C4-2B (cell line): ENCODE results near the gene DUSP12.

ENCODE experiments used
- H3K27ac ChIP-seq: fragments of 450-650 bp; 2 replicates; pipeline ENCODE4 v1.5.1; 2017
- ZFX ChIP-seq: fragments of 450-650 bp; IDR thresholded peaks from 2 replicates; pipeline ENCODE4 v1.6.1; 2017
- TF ChIP-seq, protein P1 (sequence below): fragments of 450-650 bp; conservative IDR thresholded peaks from 2 replicates; pipeline ENCODE4 v1.5.1; 2017; ENCODE audit warnings: mild to moderate bottlenecking

The DUSP12 gene

DNA sequence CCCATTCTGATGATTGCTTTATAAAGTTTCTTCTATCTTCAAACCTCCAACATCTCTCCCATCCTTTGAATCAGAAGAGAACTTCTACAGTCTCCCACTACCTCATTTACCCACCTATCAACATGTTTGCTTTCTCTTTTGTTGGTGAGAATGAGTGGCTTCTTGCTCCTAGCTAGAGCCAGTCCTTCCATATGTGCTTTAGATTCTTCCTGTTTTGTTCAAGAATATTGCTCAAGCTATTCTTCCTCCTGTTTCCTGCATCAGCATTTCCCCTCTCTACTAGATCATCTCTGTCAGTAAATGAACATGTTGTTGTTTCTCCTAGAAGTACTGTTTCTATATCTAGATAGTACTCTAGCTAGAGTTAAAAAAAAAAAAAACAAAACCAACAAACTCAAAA is 22.8 kb downstream of the DUSP12 start:
- H3K27ac ChIP-seq, result no peak overlapping the region

DNA sequence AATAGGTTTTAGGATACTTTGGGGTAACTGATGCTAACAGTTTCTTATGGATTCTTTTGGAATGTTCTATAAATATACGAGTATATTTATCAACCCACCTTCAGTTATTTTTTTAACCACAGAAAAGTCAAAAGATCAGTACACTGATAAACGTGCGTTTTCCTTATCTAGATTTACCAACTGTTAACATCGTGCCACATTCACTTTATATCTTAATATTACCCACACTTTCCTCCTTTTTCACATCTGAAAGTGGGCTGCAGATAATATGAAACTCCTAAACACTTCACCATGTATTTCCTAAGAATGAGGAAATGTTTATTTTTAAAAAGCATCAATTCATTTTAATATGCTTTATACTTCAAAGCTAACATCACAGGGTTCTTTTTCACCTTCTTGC is 24.2 kb downstream of the DUSP12 start:
- TF ChIP-seq ZFX, result no peak
- TF ChIP-seq, protein P1, sequence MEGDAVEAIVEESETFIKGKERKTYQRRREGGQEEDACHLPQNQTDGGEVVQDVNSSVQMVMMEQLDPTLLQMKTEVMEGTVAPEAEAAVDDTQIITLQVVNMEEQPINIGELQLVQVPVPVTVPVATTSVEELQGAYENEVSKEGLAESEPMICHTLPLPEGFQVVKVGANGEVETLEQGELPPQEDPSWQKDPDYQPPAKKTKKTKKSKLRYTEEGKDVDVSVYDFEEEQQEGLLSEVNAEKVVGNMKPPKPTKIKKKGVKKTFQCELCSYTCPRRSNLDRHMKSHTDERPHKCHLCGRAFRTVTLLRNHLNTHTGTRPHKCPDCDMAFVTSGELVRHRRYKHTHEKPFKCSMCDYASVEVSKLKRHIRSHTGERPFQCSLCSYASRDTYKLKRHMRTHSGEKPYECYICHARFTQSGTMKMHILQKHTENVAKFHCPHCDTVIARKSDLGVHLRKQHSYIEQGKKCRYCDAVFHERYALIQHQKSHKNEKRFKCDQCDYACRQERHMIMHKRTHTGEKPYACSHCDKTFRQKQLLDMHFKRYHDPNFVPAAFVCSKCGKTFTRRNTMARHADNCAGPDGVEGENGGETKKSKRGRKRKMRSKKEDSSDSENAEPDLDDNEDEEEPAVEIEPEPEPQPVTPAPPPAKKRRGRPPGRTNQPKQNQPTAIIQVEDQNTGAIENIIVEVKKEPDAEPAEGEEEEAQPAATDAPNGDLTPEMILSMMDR, result no peak
- H3K27ac ChIP-seq, result no peak overlapping the region

More for the DNA sequence above, 22.8 kb downstream of the DUSP12 start:
- TF ChIP-seq, protein P1, result no peak
- no peak for TF ChIP-seq ZFX

DNA sequence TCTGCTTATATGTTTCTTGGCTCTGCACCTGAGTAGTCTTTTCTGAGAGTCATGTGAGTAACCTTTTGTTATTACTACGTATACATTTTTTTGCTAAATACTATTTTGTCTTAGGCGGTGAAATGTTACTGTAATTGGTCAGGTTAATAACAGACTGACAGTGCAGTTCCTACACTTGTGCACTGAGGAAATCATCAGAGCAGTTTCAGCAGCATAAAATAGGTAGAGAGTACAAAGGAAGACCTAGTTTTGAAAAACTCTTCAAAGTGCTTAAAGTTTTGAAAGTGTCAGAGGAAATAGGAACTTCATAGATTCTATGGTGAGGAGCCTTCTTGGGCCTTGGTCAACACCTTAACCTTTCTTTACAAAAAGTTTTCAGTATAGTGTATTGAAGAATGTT is 27.7 kb downstream of the DUSP12 start:
- no peak overlapping the region for H3K27ac ChIP-seq
- no peak for TF ChIP-seq ZFX
- TF ChIP-seq, protein P1, result no peak

DNA sequence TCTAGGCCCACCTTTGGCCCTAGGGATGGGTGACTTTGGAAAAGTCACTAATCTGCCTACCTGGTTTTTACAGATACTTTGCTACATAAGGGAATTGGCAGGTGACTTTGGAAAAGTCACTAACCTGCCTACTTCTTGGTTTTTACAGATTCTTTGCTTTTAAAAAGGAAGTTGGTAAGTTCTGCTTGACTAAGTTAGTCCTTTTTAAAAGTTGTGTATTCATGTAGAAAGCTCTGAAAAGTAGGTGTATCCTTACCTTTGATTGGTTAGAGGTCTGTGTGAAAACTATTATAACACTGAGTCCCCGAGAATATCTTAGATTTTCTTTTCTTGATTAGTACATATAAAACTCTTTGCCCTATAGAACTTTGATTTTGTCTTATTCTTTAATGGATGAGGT is 28.9 kb downstream of the DUSP12 start:
- H3K27ac ChIP-seq, result no peak overlapping the region
- no peak for TF ChIP-seq ZFX
- TF ChIP-seq, protein P1, result no peak

DNA sequence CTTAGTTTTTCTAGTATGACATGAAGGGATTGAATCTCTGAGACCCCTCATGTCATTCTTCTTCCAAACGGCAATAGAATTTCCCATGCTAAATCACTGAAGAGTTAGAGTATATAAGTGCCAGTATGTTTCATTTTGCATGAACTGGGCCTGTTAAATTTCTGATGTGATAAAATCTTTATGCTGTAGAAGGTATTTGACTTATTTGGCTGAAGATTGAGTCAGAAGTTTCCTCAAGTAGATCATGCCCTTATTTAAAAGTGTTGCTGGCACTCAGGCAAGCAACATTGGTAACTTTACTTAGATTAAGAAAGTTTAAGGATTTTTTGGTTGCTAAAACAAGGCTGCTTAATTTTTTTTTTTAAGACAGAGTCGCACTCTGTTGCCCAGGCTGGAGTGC is 29.8 kb downstream of the DUSP12 start:
- TF ChIP-seq, protein P1, result no peak
- no peak for TF ChIP-seq ZFX
- no peak overlapping the region for H3K27ac ChIP-seq

DNA sequence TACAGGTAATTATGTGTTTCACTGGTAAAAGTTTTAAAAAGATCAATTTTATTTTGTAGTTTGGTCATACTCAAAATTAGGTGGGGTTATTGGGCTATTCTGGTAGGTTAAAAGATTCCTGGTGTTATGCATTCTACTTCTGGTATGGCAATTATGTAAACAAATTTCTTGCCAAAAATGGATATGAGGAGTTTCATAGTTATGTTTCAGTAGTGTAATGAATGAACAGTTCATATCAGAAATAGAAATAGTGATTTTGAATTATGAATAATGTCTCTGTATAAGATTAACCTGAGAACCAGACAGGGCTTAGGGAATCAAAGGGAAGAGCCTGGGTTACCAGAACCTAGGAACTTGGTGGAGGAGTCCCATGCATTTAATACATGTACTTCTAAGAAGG is 32.4 kb downstream of the DUSP12 start:
- H3K27ac ChIP-seq, result no peak overlapping the region
- TF ChIP-seq ZFX, result no peak

DNA sequence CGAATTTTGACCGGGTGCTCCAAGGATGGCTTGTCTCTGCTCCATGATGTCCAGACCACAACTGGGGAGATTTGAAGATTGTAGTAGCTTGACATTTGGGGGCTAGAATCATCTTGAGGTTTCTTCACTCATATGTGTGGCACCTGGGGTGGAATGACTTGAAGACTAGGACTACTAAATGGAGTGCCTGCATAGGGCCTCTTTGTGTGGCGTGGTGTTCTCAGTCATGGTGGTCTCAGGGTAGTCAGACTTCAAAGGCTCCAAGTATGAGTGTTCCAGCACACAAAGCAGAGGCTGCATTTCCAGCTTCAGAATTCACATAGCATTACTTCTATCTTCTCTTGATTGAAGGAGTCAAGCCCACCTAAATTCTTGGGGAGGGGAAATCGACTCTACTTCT is 33.3 kb downstream of the DUSP12 start:
- no peak overlapping the region for H3K27ac ChIP-seq
- TF ChIP-seq ZFX, result no peak
- TF ChIP-seq, protein P1, result no peak

DNA sequence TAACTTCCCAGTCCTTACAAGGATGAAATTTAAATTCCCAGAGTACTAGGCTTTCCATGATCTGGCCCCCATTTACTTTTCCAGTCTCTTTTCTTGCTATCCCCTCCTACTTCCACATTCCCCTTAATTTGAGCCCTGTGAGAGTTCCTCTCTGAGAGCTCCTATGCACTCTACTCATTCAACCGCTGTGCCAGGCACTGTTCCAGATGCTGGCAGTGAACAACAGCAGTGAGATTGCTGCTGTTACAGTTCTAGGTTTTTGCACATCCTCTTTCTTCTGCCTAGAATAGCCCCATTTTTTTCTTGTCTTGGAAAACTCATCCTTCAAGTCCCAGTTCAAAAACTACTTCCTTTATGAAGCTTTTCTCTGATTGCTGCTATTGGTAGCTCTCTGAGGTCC is 35.4 kb downstream of the DUSP12 start:
- no peak overlapping the region for H3K27ac ChIP-seq
- TF ChIP-seq, protein P1, result no peak
- no peak for TF ChIP-seq ZFX
